GM12864 (cell line): ENCODE results near the gene HIRIP3.
"Not testable (repeated sequence)": the region's sequence is repeated elsewhere in the genome, so short reads cannot be mapped to it uniquely, and the experiment has no call there.

Source experiments
- DNase-seq: peaks from one replicate; pipeline ENCODE4 v3.0.0-alpha.2; 2011; ENCODE audit warnings: low read depth
- H3K4me3 ChIP-seq: 2 replicates; pipeline ENCODE4 v1.5.1; 2011; ENCODE audit warnings: mild to moderate bottlenecking, low read depth, low read length, control low read depth
- CTCF ChIP-seq: IDR thresholded peaks from 2 replicates; pipeline ENCODE4 v1.5.1; 2011; ENCODE audit warnings: low read depth, mild to moderate bottlenecking, moderate library complexity, low read length, control low read depth, inconsistent platforms; ENCODE audit errors: missing control alignments

Gene HIRIP3

GRCh38 chr16:29962344-29962994 lies 32.9 kb downstream of the HIRIP3 start:
- no peak for TF ChIP-seq CTCF
- H3K4me3 ChIP-seq = peak overlapping the region; percentile 78
- DNase-seq = no peak

- DNase-seq = peak; percentile 50
- TF ChIP-seq CTCF = peak; percentile 47
- H3K4me3 ChIP-seq = peak within 1 kb of the TSS; percentile 78
These were observed 33.7 kb downstream of the HIRIP3 start, which contains the start of gene TMEM219 for GRCh38 chr16:29961479-29962343. TSS of gene TMEM219 (plus strand) at chr16:29962079. CDS start at chr16:29963144, 1,065 bp downstream.

GRCh38 chr16:29961127-29961478 lies 34.3 kb downstream of the HIRIP3 start:
- DNase-seq = no peak
- TF ChIP-seq CTCF = no peak
- peak overlapping the region; percentile 78 for H3K4me3 ChIP-seq

GRCh38 chr16:29959821-29960220 lies 35.6 kb downstream of the HIRIP3 start:
- DNase-seq, H3K4me3 ChIP-seq: not testable (repeated sequence)

GRCh38 chr16:29959293-29959692 lies 36.1 kb downstream of the HIRIP3 start:
- no peak for TF ChIP-seq CTCF

GRCh38 chr16:29958756-29959155 lies 36.7 kb downstream of the HIRIP3 start:
- no peak overlapping the region for H3K4me3 ChIP-seq
- no peak for TF ChIP-seq CTCF
- DNase-seq = no peak

More at GRCh38 chr16:29959293-29959692, 36.1 kb downstream of the HIRIP3 start:
- DNase-seq = no peak
- no peak overlapping the region for H3K4me3 ChIP-seq

- no peak overlapping the region for H3K4me3 ChIP-seq
- no peak for DNase-seq
- TF ChIP-seq CTCF = no peak
These were observed 43.6 kb downstream of the HIRIP3 start for GRCh38 chr16:29951625-29952365.
